GM18517 (cell line): Measurements from ENCODE around the gene UGT8.
"Not testable (repeated sequence)": the region's sequence is repeated elsewhere in the genome, so short reads cannot be mapped to it uniquely, and the experiment has no call there.

Experiments used
- ATAC-seq: cut with Tn5 transposase; IDR thresholded peaks from one replicate; pipeline ENCODE4 v1.9.1; 2021; ENCODE audit warnings: mild to moderate bottlenecking, moderate library complexity; ENCODE audit not compliant: unreplicated experiment

The UGT8 gene

DNA sequence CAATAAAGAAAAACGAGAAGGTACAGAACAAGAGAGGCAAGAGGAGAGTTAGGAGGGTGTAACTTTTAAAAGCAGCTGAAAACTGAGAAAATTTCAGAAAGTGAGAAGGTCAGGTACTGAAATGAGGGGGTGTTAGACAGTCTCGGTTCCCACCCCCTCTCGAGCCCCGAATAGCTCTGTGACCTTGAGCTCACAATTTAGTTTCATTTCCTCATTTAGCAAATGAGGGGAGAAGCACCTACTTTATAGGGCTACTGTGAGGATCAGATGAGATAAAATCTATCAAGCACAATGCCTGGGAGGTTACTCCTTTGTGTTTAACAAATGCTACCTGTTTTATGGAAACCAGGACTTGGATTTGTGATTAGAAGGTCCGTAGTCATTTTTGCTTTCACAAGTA, 4.9 kb downstream of the UGT8 start:
- ATAC-seq = peak; percentile 95

DNA sequence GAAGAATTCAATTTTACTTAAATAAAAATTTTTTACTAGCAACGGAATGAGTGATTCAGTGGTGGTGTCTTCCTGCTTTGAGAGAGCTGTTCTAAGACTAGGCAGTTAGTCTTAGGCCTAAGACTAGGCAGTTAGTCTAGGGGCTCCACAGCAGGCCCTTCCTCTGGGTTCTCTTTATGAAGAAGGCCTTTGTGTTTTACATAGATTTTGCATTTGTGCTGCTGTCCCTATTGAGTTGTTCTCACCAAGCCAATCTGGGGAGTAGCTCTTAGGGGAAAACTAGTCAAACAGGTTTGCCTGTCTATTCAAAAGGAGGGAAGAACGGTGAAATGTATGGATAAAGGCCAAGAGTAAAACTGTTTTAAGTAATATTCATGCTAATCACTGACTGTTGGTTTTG, 7.6 kb downstream of the UGT8 start:
- ATAC-seq = no peak

DNA sequence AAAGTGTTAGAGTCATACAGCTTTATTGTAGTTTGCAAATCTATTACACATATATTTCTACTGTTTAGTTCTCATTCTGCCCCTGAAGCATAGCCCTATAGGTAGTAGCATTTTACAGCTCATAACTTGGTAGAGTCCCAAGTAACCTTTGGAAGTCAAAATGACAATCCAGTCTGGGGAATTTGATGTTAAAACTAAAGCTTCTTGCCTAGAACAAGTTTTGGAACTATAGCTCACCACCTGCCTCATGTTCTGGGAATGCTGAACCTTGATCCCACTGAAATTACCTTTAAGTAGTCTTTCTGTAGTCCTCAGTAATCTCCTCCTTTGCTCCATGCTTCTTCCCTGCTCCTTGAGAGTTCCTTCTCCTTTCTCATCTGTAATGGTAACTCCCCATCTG, 8.4 kb downstream of the UGT8 start:
- ATAC-seq = no peak

DNA sequence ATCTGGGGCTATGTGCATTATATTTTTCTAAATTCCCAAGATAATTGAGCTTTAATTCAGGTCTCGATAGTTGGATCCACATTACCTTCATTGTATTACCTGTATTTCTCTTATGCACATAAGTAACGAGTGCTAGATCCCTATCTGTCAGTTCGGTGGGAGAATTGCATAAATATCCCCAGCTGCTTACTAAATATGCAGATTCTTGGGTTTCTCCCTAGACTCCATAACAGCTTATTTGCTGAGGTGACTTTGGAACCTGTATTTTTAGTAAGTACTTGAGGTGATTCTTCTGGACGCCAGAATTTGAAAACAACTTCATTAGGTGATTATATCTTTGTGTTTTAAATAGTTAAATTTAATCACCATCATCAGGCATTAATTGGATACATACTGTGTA, 15.0 kb downstream of the UGT8 start:
- ATAC-seq = no peak

DNA sequence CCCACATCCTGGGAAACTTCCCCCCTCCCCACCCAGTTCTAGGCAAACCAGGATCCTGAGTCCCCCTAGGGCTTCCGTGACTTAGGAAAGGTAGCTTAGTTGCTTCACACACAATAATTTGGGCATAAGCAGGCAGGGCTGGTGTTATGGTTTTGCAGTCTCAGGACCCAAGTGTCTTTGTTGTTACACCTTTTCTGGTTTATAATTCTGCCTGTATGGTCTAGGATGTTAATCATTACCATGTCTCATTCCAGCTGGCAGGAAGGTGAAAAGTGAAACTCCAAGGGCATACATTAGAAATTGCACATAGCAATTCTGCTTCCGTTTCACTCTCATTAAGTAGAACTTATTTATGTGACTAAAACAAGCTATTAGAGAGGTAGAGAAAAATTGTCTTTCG, 16.8 kb downstream of the UGT8 start:
- no peak for ATAC-seq

DNA sequence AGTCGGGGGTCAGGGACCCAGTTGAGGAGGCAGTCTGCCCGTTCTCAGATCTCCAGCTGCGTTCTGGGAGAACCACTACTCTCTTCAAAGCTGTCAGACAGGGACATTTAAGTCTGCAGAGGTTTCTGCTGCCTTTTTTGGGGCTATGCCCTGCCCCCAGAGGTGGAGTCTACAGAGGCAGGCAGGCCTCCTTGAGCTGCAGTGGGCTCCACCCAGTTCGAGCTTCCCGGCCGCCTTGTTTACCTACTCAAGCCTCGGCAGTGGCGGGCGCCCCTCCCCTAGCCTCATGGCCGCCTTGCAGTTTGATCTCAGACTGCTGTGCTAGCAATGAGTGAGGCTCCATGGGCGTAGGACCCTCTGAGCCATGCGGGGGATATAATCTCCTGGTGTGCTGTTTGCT, 17.4 kb downstream of the UGT8 start:
- not testable (repeated sequence) for ATAC-seq

DNA sequence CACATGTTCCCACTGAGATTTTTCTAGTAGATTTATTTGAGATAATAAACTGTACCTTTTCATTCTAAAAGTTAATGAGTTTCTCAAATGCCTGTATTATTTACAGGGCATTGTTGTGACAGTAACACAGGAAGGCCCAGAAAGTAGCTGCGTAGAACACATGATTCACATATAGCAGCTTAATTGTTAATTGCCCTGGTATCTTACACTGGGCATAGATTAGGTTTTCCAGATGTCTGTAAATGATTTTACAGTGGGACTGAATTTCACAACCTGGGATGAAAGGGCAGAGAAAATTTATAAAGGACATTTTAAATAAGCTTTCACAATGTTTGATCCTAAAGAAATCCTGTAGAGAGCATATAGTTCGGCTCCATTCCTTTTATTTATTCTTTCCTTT, 27.6 kb downstream of the UGT8 start:
- no peak for ATAC-seq

DNA sequence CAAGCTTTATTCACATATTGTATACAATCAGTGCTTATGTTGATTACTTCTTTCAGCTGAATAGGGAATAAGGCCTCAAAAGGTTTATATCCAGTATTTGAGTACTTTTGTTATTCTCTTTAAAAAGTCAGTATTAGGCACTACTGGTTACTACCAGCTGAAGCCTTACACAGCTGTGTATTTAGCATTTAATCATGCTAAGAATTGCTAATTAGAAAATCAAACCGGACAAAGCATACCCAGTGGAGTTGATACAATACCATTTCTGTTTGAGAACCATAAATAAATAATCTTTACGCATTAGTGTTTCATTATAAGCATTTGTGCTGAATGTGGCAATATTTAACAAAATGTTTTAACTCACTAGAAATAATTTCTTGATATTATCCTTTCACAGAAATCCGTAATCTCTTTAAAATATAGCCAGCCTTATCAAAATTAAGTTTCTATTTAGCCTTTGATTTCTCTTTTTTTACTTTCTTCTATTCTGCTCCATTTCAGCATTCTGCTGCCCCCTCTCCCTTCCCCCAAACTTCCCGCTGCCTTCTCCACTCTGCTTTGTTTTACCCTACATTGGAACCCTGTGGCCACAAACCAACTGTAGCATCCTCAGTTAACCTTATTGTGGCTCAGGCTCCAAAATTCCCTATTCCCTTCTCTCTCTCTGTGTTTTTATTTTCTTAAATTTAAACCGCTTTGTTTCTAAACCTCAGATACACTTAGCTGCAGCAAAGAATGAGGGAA, 37.8 kb downstream of the UGT8 start:
- ATAC-seq = no peak

DNA sequence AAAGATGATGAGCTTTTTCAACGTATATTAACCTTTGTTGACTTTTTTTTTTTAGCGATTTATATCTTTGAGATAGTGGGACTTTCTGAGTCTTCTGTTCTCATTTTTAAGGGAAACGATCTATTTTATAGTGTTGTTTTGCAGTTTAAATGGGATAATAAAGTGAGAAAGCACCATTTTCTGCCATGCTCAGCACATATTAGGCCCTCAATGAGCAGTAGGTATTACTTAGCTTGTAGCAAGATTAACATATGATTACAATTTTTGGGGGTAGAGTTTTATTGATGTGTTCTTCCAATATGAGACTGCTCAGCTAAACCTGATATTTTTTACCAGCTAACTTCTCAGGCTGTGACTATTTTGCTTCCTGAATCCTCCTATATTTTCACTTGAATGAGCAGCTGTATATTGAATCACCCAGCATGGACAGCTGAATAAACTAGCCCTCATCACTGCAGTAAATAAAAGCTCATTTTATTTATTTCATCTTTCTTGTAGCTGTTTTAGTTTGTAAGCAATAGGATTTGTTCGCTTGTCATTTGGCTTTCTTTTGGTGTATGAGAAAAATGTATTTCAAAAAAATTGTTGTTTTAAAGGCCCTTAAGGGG, 43.7 kb downstream of the UGT8 start:
- ATAC-seq = no peak

DNA sequence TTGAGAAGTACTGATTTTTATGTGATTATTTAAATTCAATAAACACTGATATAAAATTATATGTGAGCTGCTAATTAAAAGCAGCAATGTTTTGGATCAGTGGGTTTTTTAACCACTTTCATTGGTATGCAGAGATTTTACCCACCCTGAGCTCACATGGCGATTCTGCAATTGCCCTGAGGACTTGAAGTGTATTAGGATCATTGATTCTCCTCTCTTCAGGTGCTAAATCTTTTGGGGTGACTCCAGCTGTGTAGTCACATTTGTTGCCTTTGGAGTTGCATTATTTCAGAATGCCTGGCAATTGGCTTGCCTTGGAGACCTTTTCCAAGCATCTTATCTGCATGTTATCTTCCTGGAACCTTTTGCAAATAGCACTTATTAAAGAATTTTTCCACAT, 51.3 kb downstream of the UGT8 start:
- no peak for ATAC-seq

DNA sequence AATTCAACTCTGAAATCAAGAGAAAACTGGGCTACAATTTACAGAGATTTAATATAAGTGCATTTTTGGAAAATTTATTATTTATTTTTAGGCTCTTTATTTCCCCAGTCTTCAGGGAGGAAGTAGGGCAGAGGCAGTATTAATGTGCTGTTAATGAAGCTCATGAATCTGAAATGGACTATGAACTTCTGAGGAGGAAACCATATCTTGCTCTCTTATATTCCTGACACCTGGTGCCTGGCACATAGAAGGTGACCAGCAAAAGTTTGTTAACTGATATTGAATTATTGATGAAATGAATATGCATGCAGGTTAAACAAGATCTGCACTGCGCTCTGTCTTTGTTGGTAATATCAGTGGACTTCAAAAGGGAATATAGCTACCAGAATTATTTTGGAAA, 55.1 kb downstream of the UGT8 start:
- no peak for ATAC-seq

DNA sequence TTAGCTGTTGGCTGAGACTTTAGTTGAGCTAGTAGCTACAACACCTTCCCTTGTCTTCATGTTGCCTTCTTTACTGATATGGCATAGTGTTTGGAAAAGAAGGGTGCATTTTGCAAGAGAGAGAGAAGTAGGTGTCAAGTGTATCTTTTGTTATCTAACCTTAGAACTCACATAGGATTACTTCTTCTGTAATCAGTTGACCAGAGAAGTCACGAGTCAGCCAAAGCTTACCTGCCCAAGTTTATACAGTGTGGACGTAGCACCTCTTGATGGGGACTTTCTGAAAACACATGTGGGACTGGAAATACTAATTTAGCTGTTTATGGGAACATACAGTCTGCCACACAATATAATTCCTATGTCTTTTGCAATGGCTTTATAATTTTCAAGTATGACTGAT, 56.0 kb downstream of the UGT8 start:
- no peak for ATAC-seq

DNA sequence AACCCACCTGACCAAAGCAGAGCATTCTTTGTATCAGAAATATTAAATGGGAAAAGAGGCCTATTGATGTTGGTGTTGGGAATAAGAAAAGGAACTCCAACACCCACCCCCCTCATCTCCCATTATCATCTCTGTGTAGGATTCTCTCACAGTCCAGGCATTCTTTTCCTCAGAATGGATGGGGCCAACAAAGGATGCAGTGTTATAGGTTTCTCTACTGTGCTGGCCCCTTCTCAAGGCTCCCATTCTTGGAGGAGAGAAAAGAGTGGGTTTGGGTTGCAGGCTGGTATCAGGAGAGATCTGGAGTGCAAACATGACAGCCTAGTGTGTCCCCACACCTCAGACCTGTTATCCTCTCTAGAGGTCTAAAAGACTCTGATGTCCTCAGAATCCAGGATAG, 59.6 kb downstream of the UGT8 start:
- ATAC-seq = no peak

DNA sequence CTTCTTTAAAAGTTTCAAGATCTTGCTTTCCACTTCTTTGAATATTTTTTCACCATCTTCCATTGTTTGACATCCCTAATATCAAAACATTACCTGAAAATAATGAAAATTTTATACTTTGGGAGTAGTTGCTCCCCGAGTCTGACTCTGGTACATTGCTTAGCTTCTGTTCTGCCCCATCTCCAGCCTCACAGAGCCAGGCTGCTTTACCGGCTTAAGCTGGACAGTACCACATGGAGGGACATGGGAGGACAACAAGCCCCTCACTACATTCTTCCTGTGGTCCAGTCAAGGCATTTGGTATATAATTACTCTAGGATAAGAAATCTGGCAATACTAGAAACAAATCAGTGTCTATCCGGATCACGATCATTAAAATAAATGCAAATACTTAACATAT, 60.2 kb downstream of the UGT8 start:
- no peak for ATAC-seq

DNA sequence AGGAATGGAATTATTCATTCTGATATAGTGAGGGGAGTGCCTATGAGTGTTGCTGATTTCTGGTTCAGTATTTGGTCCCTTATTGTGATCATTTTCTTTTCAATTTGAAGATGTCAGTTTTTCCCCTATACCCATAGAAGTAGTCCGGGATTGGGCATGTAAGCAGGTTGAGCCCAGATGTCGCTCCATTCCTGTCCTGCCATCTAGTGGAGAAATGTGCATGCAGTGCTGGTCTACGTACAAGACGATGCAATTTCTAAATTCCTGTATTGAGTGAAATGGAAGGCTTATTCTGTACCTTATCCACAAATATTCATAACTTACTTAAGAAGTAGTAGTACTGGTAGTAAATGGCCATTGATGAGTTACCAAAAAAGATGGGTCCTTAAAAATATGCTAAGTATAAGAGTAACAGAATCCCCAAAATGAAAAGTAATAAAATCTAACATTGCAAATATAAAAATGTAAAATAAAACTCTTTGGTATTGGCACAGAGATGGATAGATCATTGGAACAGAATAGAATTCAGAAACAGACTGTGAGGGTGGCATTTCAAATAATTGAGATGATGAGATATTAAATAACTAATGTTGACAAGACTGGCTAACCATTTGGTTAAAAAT, 60.9 kb downstream of the UGT8 start:
- peak; percentile 95 for ATAC-seq

DNA sequence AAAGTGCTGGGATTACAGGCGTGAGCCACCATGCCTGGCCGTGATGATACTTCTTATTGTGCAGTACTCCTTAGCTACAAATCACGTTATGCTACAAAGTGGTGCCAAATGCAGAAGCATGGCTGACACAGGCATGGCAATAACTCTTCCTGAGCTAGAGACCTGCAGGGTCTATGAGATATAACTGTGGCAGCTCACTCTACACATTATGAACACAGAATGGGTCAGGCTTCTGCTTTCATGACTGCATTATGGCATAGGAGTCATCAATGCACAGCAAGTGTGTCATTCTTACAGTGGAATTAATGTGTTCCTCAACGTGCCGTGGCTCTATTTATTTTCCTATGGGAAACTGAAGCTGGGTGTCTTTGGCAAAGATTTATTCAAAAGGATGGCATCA, 64.5 kb downstream of the UGT8 start:
- ATAC-seq = no peak

DNA sequence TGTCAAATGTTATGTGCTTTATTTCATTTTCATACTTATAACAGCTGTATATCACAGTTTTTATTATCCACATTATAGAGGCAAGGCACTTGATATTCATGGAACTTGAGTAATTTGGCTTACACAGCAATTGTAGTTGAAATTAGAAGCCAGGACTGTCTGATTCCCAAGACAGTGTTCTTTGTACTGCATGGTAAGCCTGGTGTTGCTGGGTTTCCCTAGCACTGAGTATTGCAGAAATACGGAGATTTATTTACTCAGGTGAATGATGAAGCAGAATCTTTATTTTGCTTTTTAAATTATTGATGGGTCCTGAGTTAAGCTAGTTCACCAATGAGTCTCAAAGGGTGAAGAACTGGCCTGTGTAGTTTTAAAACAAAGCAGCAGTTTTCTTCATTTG, 70.0 kb downstream of the UGT8 start:
- no peak for ATAC-seq

DNA sequence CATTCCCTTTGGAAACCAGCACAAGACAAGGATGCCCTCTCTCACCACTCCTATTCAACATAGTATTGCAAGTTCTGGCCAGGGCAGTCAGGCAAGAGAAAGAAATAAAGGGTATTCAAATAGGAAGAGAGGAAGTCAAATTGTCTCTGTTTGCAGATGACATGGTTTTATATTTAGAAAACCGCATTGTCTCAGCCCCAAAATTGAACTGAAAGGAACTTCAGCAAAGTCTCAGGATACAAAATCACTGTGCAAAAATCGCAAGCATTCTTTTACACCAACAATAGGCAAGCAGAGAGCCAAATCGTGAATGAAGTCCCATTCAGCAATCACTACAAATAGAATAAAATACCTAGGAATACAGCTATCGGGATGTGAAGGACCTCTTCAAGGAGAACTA, 72.1 kb downstream of the UGT8 start:
- not testable (repeated sequence) for ATAC-seq

DNA sequence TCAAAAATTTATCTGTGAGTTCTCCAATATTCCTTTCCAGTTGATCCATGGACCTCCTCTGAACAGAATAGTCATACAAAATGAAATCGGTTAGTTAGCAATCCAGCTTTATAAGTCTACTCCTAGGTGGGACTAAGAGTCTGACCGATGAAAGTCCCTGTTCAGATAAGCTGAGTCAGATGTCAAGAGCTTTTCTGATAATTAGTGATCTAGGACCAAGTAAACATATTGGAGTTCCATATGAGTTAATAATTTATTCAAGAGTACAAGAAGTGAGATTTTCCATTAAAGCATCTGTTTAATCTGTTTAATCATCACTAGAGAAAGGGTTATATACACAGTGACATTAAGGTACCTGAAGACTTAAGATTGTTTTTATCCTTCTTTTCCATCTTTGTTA, 74.7 kb downstream of the UGT8 start:
- no peak for ATAC-seq

DNA sequence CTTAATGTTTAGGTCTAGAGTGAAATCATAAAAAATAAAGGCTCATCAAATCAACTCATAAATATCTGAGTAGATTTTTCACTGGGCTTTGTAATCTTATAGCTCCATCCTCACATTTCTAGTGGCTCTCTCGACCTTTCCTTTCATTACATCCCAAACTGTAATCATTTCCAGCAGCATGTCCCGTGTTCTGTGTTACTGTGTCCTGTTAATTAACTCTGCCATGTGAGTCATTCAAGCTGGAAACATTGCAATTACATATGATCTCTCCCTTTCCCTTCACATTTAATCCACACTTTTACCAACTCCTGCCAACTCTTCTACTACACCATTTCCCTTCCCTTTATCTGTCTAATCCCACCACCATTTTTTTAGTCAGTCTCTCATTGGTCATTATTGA, 75.5 kb downstream of the UGT8 start:
- no peak for ATAC-seq

DNA sequence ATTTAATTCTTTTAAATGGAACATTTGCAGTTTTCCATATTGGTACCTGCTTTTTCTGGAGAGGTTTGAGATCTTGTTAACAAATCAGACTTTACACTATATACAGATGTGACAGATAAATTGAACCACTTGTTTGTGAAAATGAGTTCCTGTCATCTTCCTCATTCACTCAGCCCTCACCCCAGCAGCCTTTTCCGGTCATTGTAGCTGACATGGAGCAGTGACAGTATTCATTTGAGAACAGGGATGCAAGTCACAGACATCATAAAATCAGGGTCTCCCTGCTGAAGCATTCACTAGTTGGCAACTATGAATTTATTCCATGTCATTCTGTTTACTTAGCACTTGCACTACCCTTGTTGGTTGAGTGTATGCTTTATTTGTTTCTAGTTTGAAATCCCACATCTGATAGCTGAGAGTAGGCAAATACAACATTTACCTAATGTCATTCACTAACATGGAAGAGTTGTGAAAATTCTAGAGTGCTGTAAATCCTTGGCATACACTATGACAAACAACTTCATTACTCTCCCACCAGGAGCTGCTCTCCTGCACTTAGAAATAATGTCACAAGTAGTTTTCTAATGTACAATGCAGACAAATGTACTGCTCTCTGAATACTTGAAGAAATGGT, 78.9 kb downstream of the UGT8 start:
- ATAC-seq = no peak

DNA sequence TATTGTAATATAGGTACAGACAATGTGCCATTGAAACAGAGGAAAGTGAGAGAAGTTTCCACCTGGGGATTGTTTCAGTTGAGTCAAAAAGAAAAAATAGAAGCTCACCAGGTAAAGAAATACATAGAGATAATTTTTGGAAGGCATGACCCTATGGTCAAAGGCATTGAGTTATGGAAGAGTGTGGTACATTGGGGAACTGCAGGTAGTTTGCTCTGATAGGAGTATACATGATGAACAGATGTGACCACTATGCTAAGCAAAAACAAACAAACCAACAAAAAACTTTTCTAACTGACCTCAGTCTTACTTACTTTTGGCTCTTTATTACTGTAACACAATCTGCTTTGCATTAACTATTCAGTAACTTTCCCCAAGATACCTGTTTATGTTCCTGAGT, 85.9 kb downstream of the UGT8 start:
- ATAC-seq = no peak
